ENCODE data around the gene DNAJB4.

- TF ChIP-seq CTCF (IDR thresholded peaks at IDR 0.05; ENCODE audit: low read length) (no peak), EZH2 (IDR thresholded peaks at IDR 0.05; ENCODE audit: borderline replicate concordance, low read length) (no peak)
Observed at GRCh38 chr1:77956464-77956863, 48.3 kb upstream of the DNAJB4 start.
